ENCODE measurements around the gene MAP4K1. TPM values are rescaled to one million over a fixed set of nuclear protein-coding genes. Genes with fewer than 3 reads are reported as not detected.

The MAP4K1 gene
- total and polyA plus RNA-seq, 2 of the 13 experiments (the other 11 are each of a cell fraction or from before 2014, with no cell fraction given): 0.24 to 0.89 TPM

DNA sequence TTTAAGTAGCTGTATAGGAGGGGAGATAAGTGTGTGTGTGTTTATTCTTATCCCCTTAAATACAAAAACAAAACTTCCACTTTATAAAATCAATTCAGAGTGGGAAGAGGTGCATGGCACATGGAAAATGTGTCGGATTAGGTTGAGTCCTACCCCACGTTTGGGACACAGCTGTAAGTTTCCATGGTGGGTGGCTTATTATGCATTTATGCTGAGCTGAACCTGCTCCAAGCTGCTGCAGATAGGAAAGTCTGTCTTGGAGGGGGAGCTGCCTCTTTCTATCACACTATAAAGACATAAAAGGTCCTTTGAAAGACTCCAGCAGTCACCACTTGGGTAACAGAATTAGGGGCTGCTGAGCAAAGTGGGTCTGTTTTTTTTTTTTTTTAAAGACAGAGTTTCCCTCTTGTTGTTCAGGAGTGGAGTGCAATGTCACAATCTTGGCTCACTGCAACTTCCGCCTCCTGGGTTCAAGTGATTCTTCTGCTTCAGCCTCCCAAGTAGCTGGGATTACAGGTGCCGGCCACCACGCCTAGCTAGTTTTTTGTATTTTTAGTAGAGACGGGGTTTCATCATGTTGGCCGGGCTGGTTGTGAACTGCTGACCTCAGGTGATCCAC, 44.9 kb upstream of the MAP4K1 start (continued):
- TF ChIP-seq HMG20B (CRISPR knock-in tag; conservative IDR thresholded peaks at IDR 0.05) (no peak), GTF2F1 (IDR thresholded peaks at IDR 0.05; ENCODE audit: low read length) (no peak)

- Histone ChIP-seq H3K4me2 (ENCODE audit: low read depth, low read length) (no peak overlapping the region), H3K4me1 (ENCODE audit: insufficient read depth, low read length) (peaks cover 98% of the 10 kb centered on the region), H3K27me3 (ENCODE audit: control insufficient read depth in 1 of 2, insufficient read depth in 2 of 2, low read length in 2 of 2) (no peaks in the 10 kb centered on the region), H3K4me3 (replicated peaks in 1 of 3; ENCODE audit: insufficient read depth in 1 of 3, low read depth in 2 of 3, low read length in 3 of 3) (no peak overlapping the region), H3K36me3 (replicated peaks in 1 of 2; ENCODE audit: control insufficient read depth in 1 of 2, insufficient read depth in 2 of 2, low read length in 2 of 2) (peaks cover 17 to 57% of the 10 kb centered on the region in 2 experiments), H3K9ac (ENCODE audit: insufficient read depth, low read depth, low read length) (no peak overlapping the region), H3K79me2 (ENCODE audit: insufficient read depth, low read length) (peaks cover 96% of the 10 kb centered on the region), H3K9me3 (ENCODE audit: low read length) (no peaks in the 10 kb centered on the region), H2AFZ (ENCODE audit: low read length) (no peak overlapping the region), H4K20me1 (ENCODE audit: insufficient read depth, low read length) (peaks cover 90% of the 10 kb centered on the region), H3K27ac (ENCODE audit: extremely low read length, insufficient read depth, low read length) (no peak overlapping the region)
- 80% methylated on average over 1 of the region's 1 CpG for WGBS (ENCODE audit: low lambda C conversion rate)
- no peak for ATAC-seq
- FAIRE-seq: no peak
- intact Hi-C loops (cut with micrococcal nuclease; ENCODE audit: unreplicated experiment) (no loop called here), in situ Hi-C loops (cut with HindIII; ENCODE audit: extremely low pct_ligation_motif_present, low pct_unique_long_range_greater_than_20kb) (no loop called here)
- TF ChIP-seq NR2F1 (CRISPR knock-in tag; IDR thresholded peaks at IDR 0.05) (no peak), MXD4 (CRISPR knock-in tag; IDR thresholded peaks at IDR 0.05) (no peak), ZNF644 (CRISPR knock-in tag; IDR thresholded peaks at IDR 0.05; ENCODE audit: low read depth) (no peak), MAF1 (CRISPR knock-in tag; IDR thresholded peaks at IDR 0.05; ENCODE audit: borderline replicate concordance) (no peak), ZKSCAN5 (CRISPR knock-in tag; IDR thresholded peaks at IDR 0.05) (no peak)
- TF ChIP-seq, protein P1, sequence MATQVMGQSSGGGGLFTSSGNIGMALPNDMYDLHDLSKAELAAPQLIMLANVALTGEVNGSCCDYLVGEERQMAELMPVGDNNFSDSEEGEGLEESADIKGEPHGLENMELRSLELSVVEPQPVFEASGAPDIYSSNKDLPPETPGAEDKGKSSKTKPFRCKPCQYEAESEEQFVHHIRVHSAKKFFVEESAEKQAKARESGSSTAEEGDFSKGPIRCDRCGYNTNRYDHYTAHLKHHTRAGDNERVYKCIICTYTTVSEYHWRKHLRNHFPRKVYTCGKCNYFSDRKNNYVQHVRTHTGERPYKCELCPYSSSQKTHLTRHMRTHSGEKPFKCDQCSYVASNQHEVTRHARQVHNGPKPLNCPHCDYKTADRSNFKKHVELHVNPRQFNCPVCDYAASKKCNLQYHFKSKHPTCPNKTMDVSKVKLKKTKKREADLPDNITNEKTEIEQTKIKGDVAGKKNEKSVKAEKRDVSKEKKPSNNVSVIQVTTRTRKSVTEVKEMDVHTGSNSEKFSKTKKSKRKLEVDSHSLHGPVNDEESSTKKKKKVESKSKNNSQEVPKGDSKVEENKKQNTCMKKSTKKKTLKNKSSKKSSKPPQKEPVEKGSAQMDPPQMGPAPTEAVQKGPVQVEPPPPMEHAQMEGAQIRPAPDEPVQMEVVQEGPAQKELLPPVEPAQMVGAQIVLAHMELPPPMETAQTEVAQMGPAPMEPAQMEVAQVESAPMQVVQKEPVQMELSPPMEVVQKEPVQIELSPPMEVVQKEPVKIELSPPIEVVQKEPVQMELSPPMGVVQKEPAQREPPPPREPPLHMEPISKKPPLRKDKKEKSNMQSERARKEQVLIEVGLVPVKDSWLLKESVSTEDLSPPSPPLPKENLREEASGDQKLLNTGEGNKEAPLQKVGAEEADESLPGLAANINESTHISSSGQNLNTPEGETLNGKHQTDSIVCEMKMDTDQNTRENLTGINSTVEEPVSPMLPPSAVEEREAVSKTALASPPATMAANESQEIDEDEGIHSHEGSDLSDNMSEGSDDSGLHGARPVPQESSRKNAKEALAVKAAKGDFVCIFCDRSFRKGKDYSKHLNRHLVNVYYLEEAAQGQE (IDR thresholded peaks at IDR 0.05; ENCODE audit: borderline replicate concordance in 1 of 2, low read depth in 1 of 2, low read length in 2 of 2): no peak
- BruUV-seq (replicated peaks): no TSS peak
- CTCF ChIA-PET (ENCODE audit: low intra/inter-chr PET ratio, low total read pairs): no interaction called here
- DNase-seq (ENCODE audit: low spot score): no peak
- POLR2A ChIA-PET: interaction anchor here (1.3 to 2.6 kb wide), 4 partner anchors 9 to 22 kb away, joined by 5 to 8 read pairs (median 8); partner anchors contain the start of gene ACTN4
These were observed 44.2 kb upstream of the MAP4K1 start for GRCh38 chr19:38661996-38662395.

Measured in HepG2 (cell line).